ENCODE results near the gene STAT1.

STAT1 gene

GRCh38 chr2:191013932-191014652 lies at the start of gene STAT1:
STAT1 (minus strand) TSS chr2:191014171; CDS start chr2:191010003, 4,168 bp downstream.
- peak; percentile 97 for DNase-seq

DNA sequence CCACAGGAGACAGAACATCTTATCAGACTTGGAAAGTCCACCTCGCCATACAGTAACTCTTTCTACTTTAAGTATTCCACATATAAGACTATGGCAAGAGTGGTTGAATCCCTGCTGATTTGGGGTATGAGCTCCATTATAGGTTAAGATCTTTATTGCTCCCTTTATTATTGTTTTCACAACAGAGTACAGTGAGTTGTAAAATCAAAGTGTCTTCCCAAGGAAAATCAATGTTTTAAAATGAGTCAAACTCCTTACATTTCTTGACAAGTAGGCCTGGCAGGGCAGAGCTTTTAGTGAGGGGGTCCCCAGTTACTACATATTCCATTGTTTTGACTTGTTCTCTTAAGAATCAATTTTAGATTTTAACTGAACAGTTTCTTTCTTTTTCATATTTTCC lies 49.6 kb upstream of the STAT1 start:
- no peak for DNase-seq

DNA sequence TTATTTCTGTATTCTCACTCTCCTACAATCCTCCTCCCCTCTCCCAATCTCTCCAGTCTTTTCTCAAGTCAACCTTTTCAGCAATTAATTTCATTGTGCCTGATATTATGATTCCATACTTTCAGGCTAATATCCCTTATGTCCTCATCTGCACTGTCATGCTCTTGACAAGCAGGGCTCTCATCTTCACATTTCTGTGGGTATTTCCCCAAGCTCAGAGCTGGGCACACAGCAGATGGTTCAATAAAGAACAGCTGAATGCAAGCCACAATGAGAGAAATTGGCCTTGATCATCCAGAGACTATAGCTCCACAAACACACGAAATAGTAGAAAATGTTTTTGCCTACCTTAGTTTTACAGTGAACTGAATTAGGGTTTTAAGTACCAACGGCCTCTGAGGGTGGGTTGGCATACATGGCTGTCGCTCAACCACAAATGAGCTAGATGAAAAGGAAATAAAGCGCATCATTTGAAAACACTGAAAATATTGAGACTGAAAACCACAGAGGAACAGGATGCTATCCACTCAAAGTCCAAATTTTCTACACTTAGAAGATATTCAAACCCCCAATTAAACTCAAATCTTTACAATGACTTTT lies 47.5 kb upstream of the STAT1 start:
- no peak for DNase-seq

- DNase-seq = no peak
These were observed 45.3 kb upstream of the STAT1 start for GRCh38 chr2:191059308-191059707.

- no peak for DNase-seq
These were observed 42.3 kb upstream of the STAT1 start for GRCh38 chr2:191056228-191056627.

GRCh38 chr2:191053256-191053655 lies 39.3 kb upstream of the STAT1 start:
- no peak for DNase-seq

GRCh38 chr2:191051825-191052778 lies 38.1 kb upstream of the STAT1 start:
- DNase-seq = no peak

GRCh38 chr2:191051177-191051576 lies 37.2 kb upstream of the STAT1 start:
- DNase-seq = peak; percentile 15

GRCh38 chr2:191050640-191050987 lies 36.6 kb upstream of the STAT1 start:
- no peak for DNase-seq

GRCh38 chr2:191049728-191050639 lies 36.0 kb upstream of the STAT1 start:
- no peak for DNase-seq

DNA sequence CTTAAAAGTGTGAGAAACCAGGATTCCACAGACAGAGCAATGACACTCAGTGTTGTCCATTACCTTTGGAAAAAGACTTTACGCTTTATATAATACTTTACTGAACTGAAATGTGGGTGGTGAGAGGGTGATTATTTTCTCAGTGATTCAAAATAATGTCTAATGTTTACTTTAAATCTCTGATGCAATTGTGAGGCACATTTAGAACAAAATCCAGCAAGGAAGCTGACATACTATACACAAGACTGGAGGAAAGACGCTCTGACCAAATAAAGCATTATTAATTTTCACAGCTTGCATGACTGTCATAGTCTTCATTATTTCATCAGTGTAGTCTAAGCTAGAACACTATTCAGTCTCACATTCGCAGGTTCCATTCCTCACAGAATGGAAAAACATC lies 34.1 kb upstream of the STAT1 start:
- no peak for DNase-seq

GRCh38 chr2:191045141-191045540 lies 31.2 kb upstream of the STAT1 start:
- DNase-seq = no peak

GRCh38 chr2:191043438-191043837 lies 29.5 kb upstream of the STAT1 start:
- DNase-seq = no peak

DNA sequence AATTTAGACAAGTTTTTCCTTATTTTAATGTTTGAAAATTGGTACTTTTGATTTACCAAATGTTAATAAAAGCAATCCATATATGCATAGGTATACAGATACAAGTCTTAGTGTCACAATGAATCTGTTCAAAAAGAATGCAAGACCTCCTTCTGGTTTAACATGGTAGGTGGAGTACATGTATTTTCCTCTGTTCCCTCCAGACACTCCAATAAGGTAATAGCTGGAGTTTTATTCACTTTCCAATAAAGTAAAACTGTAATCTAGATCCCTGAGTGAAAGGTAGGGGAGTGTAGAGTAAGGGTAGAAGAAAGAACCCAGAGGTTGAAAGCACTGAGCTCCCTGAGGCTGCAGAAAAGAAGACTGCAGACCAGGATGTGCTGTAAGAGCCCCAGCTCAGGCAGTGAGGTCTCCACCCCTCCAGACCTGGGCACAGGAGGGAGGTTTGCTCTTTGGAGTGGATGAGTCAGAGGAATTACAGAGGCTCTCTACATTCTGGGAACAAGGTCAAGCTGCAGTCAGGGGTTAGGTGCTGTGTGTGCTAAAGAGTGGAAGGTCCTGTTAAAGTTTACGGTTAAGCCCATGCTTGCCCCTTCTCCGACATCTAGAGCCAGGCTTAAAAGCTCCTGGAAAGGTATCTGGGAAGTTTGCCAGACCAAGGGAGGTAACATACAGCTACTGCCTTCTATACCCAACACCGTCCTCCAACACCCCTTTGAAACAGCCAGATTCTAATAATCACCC lies 27.6 kb upstream of the STAT1 start:
- no peak for DNase-seq

DNA sequence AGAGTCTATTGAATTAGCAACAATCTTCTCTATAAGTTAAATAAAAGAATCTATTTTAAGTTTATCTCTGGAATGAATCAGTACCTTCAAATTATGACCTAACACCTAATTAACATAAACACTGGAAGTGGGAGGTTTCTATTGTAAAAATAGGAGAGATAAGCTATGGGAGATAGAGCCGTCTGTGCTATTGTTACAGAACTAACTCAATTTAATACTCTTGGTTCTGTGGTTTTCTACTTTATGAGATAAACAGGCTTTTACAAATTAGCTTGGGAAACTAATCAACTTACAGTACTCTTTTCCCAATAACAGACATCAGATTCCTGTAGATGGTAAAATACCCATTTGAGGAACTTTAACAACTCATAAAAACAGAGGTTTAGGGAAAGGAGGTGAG lies 25.6 kb upstream of the STAT1 start:
- DNase-seq = no peak

GRCh38 chr2:191038741-191039140 lies 24.8 kb upstream of the STAT1 start:
- no peak for DNase-seq

GRCh38 chr2:191038241-191038725 lies 24.3 kb upstream of the STAT1 start:
- peak; percentile 27 for DNase-seq

DNA sequence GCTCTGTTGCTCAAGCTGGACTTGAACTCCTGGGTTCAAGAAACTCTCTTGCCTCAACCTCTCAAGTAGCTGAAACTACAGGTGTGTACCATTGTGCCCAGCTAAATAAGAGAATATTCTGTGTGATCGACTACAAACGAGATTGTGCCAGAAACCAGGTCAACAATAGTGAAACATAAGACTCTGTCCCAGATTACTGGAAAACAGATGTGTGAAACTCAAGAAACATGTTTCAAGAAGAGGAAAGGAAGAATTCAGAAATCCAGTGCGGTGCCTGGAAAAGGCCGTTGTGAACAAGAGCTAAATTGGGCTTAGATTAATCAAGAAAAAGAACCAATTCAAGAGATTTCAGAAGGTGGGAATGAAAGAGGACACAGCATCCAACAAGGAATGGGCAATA lies 23.4 kb upstream of the STAT1 start:
- no peak for DNase-seq

GRCh38 chr2:191036363-191036762 lies 22.4 kb upstream of the STAT1 start:
- no peak for DNase-seq

GRCh38 chr2:191032588-191033429 lies 18.8 kb upstream of the STAT1 start:
- no peak for DNase-seq

GRCh38 chr2:191031256-191031655 lies 17.3 kb upstream of the STAT1 start:
- no peak for DNase-seq
